Osteoblast (primary cell): ENCODE measurements around the gene WDR7. TPM values are rescaled to one million over a fixed set of nuclear protein-coding genes. Genes with fewer than 3 reads are reported as not detected.

Experiments used
- DNase-seq: peaks from one replicate; pipeline ENCODE4 v3.0.0; 2011; ENCODE audit warnings: low spot score, mixed read lengths; ENCODE audit not compliant: insufficient read length; ENCODE audit errors: missing footprints
- H2AFZ ChIP-seq: 2 replicates; pipeline ENCODE4 v1.6.0; 2011; ENCODE audit warnings: mild to moderate bottlenecking, low read length
- H3K27ac ChIP-seq: 2 replicates; pipeline ENCODE4 v1.5.1; 2011; ENCODE audit warnings: mild to moderate bottlenecking, low read depth, low read length, moderate library complexity
- H3K27me3 ChIP-seq: 2 replicates; pipeline ENCODE4 v1.6.0; 2012; ENCODE audit warnings: mild to moderate bottlenecking, control low read depth, inconsistent platforms, low read length, moderate library complexity; ENCODE audit not compliant: insufficient read depth
- H3K36me3 ChIP-seq: 2 replicates; pipeline ENCODE4 v1.5.1; 2011; ENCODE audit warnings: mild to moderate bottlenecking, low read length, control low read depth, moderate library complexity; ENCODE audit not compliant: insufficient read depth
- H3K4me1 ChIP-seq: 2 replicates; pipeline ENCODE4 v1.5.1; 2011; ENCODE audit warnings: mild to moderate bottlenecking, low read length, control low read depth, moderate library complexity; ENCODE audit not compliant: insufficient read depth
- H3K4me2 ChIP-seq: 2 replicates; pipeline ENCODE4 v1.6.0; 2011; ENCODE audit warnings: mild to moderate bottlenecking, low read length; ENCODE audit not compliant: insufficient read depth
- H3K4me3 ChIP-seq: fragments of 200-600 bp; sonication (generic); 3 replicates; pipeline ENCODE4 v1.5.1; 2012; ENCODE audit warnings: mild to moderate bottlenecking, low read length, inconsistent platforms; ENCODE audit not compliant: insufficient read depth
- H3K79me2 ChIP-seq: 2 replicates; pipeline ENCODE4 v1.6.0; 2012; ENCODE audit warnings: mild to moderate bottlenecking, low read length, control low read depth, inconsistent platforms; ENCODE audit not compliant: insufficient read depth
- H3K9me3 ChIP-seq: 2 replicates; pipeline ENCODE4 v1.5.1; 2011; ENCODE audit warnings: low read depth, low read length, control low read depth
- H4K20me1 ChIP-seq: 2 replicates; pipeline ENCODE4 v1.6.0; 2012; ENCODE audit warnings: mild to moderate bottlenecking, low read length, control low read depth; ENCODE audit not compliant: insufficient read depth
- CTCF ChIP-seq: IDR thresholded peaks from 2 replicates; pipeline ENCODE4 v1.5.1; 2011; ENCODE audit warnings: mild to moderate bottlenecking, low read depth, low read length, moderate library complexity; ENCODE audit errors: extremely low read depth
- total RNA-seq: library from RNA; depleted of rRNA; stranded (reverse); fragments of >200 nt; gene quantifications from 2 replicates; pipeline ENCODE4 v1.2.3, GENCODE V29; 2012

The WDR7 gene
- total RNA-seq, 1 donor: 23.2 TPM

GRCh38 chr18:56952026-56952425 lies 300.9 kb downstream of the WDR7 start:
- H3K36me3 ChIP-seq: no peaks in the 10 kb centered on the region
- H2AFZ ChIP-seq: no peak overlapping the region
- H3K4me3 ChIP-seq: no peak overlapping the region
- no peaks in the 10 kb centered on the region for H3K9me3 ChIP-seq
- no peak for DNase-seq
- no peak overlapping the region for H3K27ac ChIP-seq
- TF ChIP-seq CTCF: no peak
- no peaks in the 10 kb centered on the region for H3K4me1 ChIP-seq
- H3K79me2 ChIP-seq: no peaks in the 10 kb centered on the region
- H4K20me1 ChIP-seq: no peaks in the 10 kb centered on the region
- H3K27me3 ChIP-seq: no peaks in the 10 kb centered on the region
- H3K4me2 ChIP-seq: no peak overlapping the region

GRCh38 chr18:56953428-56954198 lies 302.5 kb downstream of the WDR7 start:
- no peak overlapping the region for H3K27ac ChIP-seq
- no peaks in the 10 kb centered on the region for H3K79me2 ChIP-seq
- H4K20me1 ChIP-seq: no peaks in the 10 kb centered on the region
- no peak overlapping the region for H2AFZ ChIP-seq
- H3K27me3 ChIP-seq: no peaks in the 10 kb centered on the region
- H3K4me3 ChIP-seq: no peak overlapping the region
- no peaks in the 10 kb centered on the region for H3K4me1 ChIP-seq
- DNase-seq: no peak
- H3K36me3 ChIP-seq: no peaks in the 10 kb centered on the region
- no peak overlapping the region for H3K4me2 ChIP-seq
- no peak for TF ChIP-seq CTCF
- H3K9me3 ChIP-seq: no peaks in the 10 kb centered on the region

DNA sequence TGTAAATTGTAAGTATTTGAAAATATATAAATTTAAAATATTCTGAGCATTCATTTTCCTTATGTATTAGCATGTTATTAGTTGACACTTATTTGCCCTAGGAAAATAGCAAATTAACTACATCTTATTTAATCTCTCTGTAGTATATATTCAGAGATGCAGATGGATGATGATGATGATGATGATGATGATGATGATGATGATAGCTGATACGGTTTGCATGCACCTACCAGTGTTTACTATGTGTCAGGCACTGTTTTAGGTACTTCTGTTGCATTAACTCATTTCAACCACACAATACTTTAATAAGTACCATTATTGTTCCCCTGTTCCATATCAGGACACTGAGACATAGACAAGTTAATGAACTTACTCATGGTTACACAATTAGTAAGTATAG lies 304.3 kb downstream of the WDR7 start:
- no peak overlapping the region for H2AFZ ChIP-seq
- H4K20me1 ChIP-seq: no peaks in the 10 kb centered on the region
- H3K27me3 ChIP-seq: no peaks in the 10 kb centered on the region
- no peaks in the 10 kb centered on the region for H3K36me3 ChIP-seq
- H3K27ac ChIP-seq: no peak overlapping the region
- no peak for TF ChIP-seq CTCF
- no peak overlapping the region for H3K4me2 ChIP-seq
- DNase-seq: no peak
- H3K4me1 ChIP-seq: no peaks in the 10 kb centered on the region
- H3K9me3 ChIP-seq: no peaks in the 10 kb centered on the region
- no peak overlapping the region for H3K4me3 ChIP-seq
- no peaks in the 10 kb centered on the region for H3K79me2 ChIP-seq

- Histone ChIP-seq H3K9me3 (no peaks in the 10 kb centered on the region), H3K79me2 (no peaks in the 10 kb centered on the region), H4K20me1 (no peaks in the 10 kb centered on the region), H3K4me2 (no peak overlapping the region), H3K27ac (no peak overlapping the region), H3K4me3 (no peak overlapping the region), H3K4me1 (no peaks in the 10 kb centered on the region), H2AFZ (no peak overlapping the region), H3K27me3 (no peaks in the 10 kb centered on the region), H3K36me3 (no peaks in the 10 kb centered on the region)
- TF ChIP-seq CTCF: no peak
- DNase-seq: no peak
These were observed 308.0 kb downstream of the WDR7 start for GRCh38 chr18:56959120-56959519.
